ENCODE data around the gene UBE2N. TPM values are rescaled to one million over a fixed set of nuclear protein-coding genes. Genes with fewer than 3 reads are reported as not detected.

The UBE2N gene, protein sequence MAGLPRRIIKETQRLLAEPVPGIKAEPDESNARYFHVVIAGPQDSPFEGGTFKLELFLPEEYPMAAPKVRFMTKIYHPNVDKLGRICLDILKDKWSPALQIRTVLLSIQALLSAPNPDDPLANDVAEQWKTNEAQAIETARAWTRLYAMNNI
- 100 to 1,000 TPM; 186 to 279 TPM for total RNA-seq

DNA sequence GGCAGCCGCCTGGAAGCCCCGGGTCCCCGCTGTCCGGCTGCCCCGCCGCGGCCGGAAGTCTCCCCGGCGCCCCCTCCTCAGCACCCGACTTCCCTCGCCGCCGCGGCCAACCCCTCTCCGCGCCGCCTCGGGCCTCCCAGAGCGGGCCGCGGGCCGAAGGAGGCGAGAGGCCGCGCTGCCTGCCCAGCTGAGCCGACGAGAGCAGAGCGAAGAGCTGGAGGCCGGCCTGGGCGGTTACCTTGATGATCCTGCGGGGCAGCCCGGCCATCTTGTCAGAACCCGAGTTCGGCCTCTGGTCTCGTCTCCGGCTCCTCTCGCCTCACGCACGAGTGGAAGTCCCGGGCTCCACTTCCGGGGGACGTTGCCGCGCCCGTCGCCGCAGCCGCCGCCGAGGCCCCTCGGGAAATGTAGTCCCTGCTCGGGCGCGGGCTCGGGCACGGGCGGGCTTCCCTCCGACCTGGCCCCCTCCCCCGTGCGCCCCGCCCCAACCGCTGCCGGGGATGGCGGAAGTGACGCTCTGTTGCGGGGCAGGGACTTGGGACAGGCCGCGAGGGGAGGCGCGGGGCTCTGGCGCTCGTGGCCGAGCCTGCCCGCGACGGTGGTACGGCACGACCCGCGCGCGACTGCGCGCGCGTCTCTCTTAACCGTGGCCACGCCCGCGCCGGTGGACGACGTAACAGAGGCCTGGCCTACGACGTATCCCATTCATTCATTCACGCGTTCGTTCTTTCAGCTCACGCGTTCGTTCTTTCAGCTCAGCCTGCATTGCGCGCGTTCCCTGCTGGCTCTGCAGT, at the start of gene UBE2N:
UBE2N (minus strand) TSS at position 331 of the 794 bp plus-strand sequence; CDS start at position 268, 63 bp downstream.
- CTCF ChIA-PET = interaction anchor here (0.6 to 1.6 kb wide), 4 partner anchors 16 to 660 kb away, joined by 3 to 6 read pairs (median 4); partner anchors contain the start of gene MRPL42
- peak within 1 kb of the TSS; percentile 99 for H3K27ac Mint-ChIP-seq
- H3K9me3 Mint-ChIP-seq (ENCODE audit: low read depth) = no peaks in the 10 kb centered on the region
- H3K36me3 Mint-ChIP-seq (ENCODE audit: low read depth) = peaks cover 17% of the 10 kb centered on the region
- peak; percentile 84 for ATAC-seq
- H3K27me3 Mint-ChIP-seq = no peaks in the 10 kb centered on the region
- intact Hi-C loops (cut with DNase I, micrococcal nuclease) = loop anchor here (1.0 to 10.0 kb wide), 10 partner anchors 25 to 1013 kb away; partner anchors contain the start of genes CRADD (in 2 of the 2), EEA1 (in 2 of the 2), MRPL42 (in 2 of the 2) and CEP83 (in 1 of the 2)
- POLR2A ChIA-PET = interaction anchor here (0.6 to 1.2 kb wide), 2 partner anchors 28 to 512 kb away, joined by 5 to 7 read pairs; no protein-coding TSS in a partner anchor
- peak within 1 kb of the TSS; percentile 99 for H3K4me3 Mint-ChIP-seq
- H3K4me1 Mint-ChIP-seq = peaks cover 48% of the 10 kb centered on the region
- DNase-seq = peak; percentile 98

DNA sequence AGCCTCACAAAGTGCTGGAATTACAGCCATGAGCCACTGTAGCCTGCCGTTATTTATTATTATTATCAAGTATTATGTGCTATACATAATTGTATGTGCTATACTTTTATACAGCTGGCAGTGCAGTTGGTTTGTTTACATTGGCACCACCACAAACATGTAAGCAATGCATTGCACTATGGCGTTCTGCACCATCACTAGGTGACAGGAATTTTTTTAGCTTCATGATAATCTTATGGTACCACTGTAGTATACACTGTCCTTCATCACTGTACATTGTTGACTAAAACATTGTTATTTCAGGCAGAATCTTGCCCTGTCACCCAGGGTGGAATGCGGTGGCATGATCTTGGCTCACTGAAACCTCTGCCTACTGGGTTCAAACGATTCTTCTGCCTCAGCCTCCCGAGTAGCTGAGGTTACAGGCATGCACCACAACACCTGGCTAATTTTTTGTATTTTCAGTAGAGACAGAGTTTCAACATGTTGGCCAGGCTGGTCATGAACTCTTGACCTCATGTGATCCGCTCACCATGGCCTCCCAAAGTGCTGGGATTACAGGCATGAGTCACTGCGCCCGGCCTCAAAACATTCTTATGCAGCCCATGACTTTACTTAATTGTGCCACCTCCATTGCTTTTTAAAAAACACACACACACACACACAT, 42.7 kb upstream of the UBE2N start:
- Mint-ChIP-seq H3K27me3 (no peaks in the 10 kb centered on the region), H3K36me3 (ENCODE audit: low read depth) (peaks cover 22% of the 10 kb centered on the region), H3K27ac (no peak overlapping the region), H3K9me3 (ENCODE audit: low read depth) (no peaks in the 10 kb centered on the region), H3K4me3 (no peak overlapping the region), H3K4me1 (no peaks in the 10 kb centered on the region)
- POLR2A ChIA-PET = interaction anchor here (0.7 kb wide), 1 partner anchor 576 kb away, joined by 4 read pairs; no protein-coding TSS in a partner anchor
- DNase-seq = no peak
- no peak for ATAC-seq
- CTCF ChIA-PET = interaction anchor here (1.0 to 1.5 kb wide), 3 partner anchors 18 to 65 kb away, joined by 3 to 4 read pairs (median 4); no protein-coding TSS in a partner anchor
- intact Hi-C loops (cut with DNase I, micrococcal nuclease) = no loop called here

DNA sequence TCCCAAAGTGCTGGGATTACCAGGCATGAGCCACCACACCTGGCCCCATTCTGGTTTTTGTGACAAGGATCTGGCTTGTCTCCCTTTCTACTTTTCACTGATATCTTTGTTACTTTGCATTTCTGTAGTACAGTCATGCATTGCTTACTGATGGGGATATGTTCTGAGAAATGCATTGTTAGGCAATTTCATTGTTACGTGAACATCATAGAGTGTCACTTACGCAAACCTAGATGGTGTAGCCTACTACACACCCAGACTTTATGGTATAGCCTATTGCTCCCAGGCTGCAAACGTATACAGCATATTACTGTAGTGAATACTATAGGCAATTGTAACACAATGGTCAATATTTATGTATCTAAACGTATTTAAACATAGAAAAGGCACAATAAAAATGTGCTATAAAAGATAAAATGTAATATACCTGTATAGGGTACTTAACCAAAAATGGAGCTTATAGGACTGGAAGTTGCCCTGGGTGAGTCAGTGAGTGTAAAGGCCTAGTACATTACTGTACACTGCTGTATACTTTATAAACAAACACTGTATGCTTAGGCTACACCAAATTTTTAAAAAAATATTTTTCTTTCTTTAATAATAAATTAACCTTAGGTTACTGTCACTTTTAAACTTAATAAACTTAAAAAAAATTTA, 41.5 kb upstream of the UBE2N start:
- Mint-ChIP-seq H3K4me1 (no peaks in the 10 kb centered on the region), H3K36me3 (ENCODE audit: low read depth) (peaks cover 20% of the 10 kb centered on the region), H3K9me3 (ENCODE audit: low read depth) (no peaks in the 10 kb centered on the region), H3K27ac (no peak overlapping the region), H3K4me3 (no peak overlapping the region), H3K27me3 (no peaks in the 10 kb centered on the region)
- ChIA-PET POLR2A (interaction anchor here (0.7 kb wide), 1 partner anchor 575 kb away, joined by 4 read pairs; no protein-coding TSS in a partner anchor), CTCF (interaction anchor here (0.8 to 1.5 kb wide), 2 partner anchors 19 to 90 kb away, joined by 4 read pairs; partner anchors contain the start of gene SOCS2)
- intact Hi-C loops (cut with DNase I, micrococcal nuclease) = no loop called here
- ATAC-seq (no peak), DNase-seq (no peak)

DNA sequence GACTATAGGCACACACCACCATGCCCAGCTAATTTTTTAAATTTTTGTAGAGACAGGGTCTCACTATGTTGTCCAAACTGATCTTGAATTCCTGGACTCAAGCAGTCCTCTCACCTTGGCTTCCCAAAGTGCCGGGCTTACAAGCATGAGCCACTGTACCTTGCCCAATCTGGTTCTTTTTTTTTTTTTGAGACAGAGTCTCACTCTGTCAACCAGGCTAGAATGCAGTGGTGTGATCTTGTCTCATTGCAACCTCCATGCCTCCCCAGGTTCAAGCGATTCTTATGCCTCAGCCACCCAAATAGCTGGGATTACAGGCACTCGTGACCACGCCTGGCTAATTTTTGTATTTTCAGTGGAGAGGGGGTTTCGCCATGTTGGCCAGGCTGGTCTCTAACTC, 41.0 kb upstream of the UBE2N start:
- POLR2A ChIA-PET = no interaction called here
- no peaks in the 10 kb centered on the region for H3K9me3 Mint-ChIP-seq (ENCODE audit: low read depth)
- no peaks in the 10 kb centered on the region for H3K4me1 Mint-ChIP-seq
- no peaks in the 10 kb centered on the region for H3K27me3 Mint-ChIP-seq
- intact Hi-C loops (cut with DNase I, micrococcal nuclease) = no loop called here
- H3K27ac Mint-ChIP-seq = no peak overlapping the region
- DNase-seq (no peak), ATAC-seq (no peak)
- CTCF ChIA-PET = interaction anchor here (0.6 to 1.2 kb wide), 2 partner anchors 619 to 1585 kb away, joined by 3 to 4 read pairs; no protein-coding TSS in a partner anchor
- no peak overlapping the region for H3K4me3 Mint-ChIP-seq
- peaks cover 20% of the 10 kb centered on the region for H3K36me3 Mint-ChIP-seq (ENCODE audit: low read depth)

DNA sequence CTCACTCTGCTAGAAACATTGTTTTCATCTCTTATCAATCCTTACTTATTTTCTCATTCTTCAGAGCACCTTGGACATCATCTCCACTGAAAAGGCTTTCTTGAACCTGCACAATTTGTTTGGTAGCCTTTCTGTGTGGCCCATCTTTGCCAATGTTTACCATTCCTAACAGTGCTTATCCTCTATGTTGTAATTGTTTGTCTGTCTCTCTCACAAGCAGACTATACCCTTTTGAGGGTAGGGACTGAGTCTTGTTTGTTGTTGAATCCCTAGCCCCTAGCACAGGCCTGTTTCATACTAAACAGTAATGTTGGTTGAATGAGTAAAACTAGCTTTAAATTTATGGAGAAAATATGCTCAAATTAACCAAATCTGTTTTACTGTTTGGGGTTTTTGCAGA, 34.8 kb upstream of the UBE2N start:
- Mint-ChIP-seq H3K4me1 (peaks cover 4% of the 10 kb centered on the region), H3K27ac (no peak overlapping the region), H3K4me3 (no peak overlapping the region), H3K9me3 (ENCODE audit: low read depth) (no peaks in the 10 kb centered on the region), H3K27me3 (no peaks in the 10 kb centered on the region), H3K36me3 (ENCODE audit: low read depth) (peaks cover 22% of the 10 kb centered on the region)
- ATAC-seq = no peak
- POLR2A ChIA-PET = interaction anchor here (0.5 kb wide), 1 partner anchor 36 kb away, joined by 7 read pairs; no protein-coding TSS in a partner anchor
- CTCF ChIA-PET = interaction anchor here (1.4 to 1.8 kb wide), 2 partner anchors 19 to 26 kb away, joined by 4 to 7 read pairs; no protein-coding TSS in a partner anchor
- intact Hi-C loops (cut with DNase I, micrococcal nuclease) = no loop called here
- DNase-seq = no peak

DNA sequence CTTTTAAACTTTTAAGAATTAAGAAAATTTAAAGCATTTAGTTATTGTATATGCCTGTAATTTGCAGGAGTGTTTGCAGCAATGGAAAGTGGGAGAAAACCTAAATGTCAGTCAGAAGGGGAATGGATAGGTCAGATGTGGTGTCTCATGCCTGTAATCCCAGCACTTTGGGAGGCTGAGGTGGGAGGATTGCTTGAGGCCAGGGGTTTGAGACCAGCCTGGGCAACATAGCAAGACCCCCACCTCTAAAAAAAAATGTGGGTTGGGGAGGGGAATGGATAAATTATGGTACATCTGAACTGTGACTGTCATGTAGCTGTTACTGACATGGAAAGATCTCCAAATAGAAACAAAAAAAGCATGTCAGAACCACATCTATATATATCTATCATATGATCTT, 27.6 kb upstream of the UBE2N start:
- Mint-ChIP-seq H3K9me3 (ENCODE audit: low read depth) (no peaks in the 10 kb centered on the region), H3K27ac (no peak overlapping the region), H3K36me3 (ENCODE audit: low read depth) (peaks cover 18% of the 10 kb centered on the region), H3K4me3 (no peak overlapping the region), H3K4me1 (peaks cover 29% of the 10 kb centered on the region), H3K27me3 (no peaks in the 10 kb centered on the region)
- CTCF ChIA-PET = no interaction called here
- no peak for DNase-seq
- POLR2A ChIA-PET = interaction anchor here (0.7 kb wide), 1 partner anchor 28 kb away, joined by 7 read pairs; the partner anchor contains the start of gene UBE2N
- intact Hi-C loops (cut with DNase I, micrococcal nuclease) = loop anchor here in 1 of 2 experiments (10.0 kb wide), 1 partner anchor 795 kb away; no protein-coding TSS in a partner anchor
- no peak for ATAC-seq

DNA sequence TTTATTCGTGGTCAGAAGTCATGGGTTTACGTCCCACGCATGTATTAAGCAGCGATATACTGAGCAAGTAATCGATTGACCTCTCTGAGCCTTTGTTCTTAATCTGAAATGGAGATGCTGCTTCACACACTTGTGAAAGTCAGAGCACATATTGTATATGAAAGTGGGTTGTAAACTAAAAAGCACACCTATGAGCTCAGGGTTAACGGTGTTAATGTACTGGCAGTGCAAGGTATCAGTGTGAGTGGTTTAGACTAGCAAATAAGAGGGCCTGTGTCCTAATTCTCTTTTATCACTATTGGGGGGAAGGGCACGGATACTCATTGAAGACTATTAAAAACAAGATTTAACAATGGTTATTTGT, 26.2 kb upstream of the UBE2N start:
- Mint-ChIP-seq H3K27me3 (no peaks in the 10 kb centered on the region), H3K27ac (peak overlapping the region; percentile 93), H3K9me3 (ENCODE audit: low read depth) (no peaks in the 10 kb centered on the region), H3K4me1 (peaks cover 29% of the 10 kb centered on the region), H3K4me3 (peak overlapping the region; percentile 95), H3K36me3 (ENCODE audit: low read depth) (peaks cover 18% of the 10 kb centered on the region)
- ATAC-seq (peak; percentile 47), DNase-seq (no peak)
- intact Hi-C loops (cut with DNase I, micrococcal nuclease) = loop anchor here in 1 of 2 experiments (10.0 kb wide), 1 partner anchor 797 kb away; no protein-coding TSS in a partner anchor
- ChIA-PET POLR2A (interaction anchor here (0.6 kb wide), 1 partner anchor 34 kb away, joined by 4 read pairs; no protein-coding TSS in a partner anchor), CTCF (interaction anchor here (0.6 to 3.1 kb wide), 8 partner anchors 11 to 634 kb away, joined by 3 to 10 read pairs (median 4); no protein-coding TSS in a partner anchor)

DNA sequence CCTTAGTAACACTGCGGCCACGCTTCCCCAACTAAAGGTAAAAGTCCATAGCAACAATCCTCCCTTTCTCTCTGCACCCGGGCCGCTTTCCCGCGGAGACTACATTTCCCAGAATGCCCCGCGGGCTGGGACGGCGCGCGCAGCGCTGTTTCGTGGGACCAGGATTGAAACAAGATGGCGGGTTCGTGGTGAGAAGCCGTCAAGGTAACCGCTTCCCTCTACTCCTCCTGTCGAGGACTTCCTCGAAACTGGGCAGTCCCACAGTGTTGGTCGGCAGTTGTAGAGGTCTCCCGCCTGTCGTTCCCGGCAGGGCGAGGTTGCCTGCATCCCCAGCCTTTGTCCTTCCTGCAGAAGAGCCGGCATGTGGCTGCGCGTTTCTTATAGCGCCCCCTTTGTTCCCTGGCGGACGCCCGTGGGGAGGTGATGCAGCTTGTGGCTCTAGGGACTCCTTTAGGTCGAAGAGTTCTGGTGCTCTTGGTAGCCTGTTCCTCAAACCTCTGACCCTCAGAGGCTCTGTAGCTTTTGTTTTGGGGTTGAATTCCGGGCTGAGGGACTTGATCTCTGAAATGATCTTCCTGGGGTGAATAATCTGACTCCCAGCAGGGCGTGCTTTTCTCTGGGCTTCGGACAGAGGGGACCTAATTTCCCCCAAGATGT, 25.7 kb upstream of the UBE2N start, which contains the start of gene MRPL42:
MRPL42 (plus strand) TSS at position 164 of the 657 bp plus-strand sequence. CDS start 1,772 bp downstream, outside the sequence.
- POLR2A ChIA-PET = interaction anchor here (0.6 kb wide), 2 partner anchors 33 to 273 kb away, joined by 3 to 4 read pairs; no protein-coding TSS in a partner anchor
- ATAC-seq = peak; percentile 91

DNA sequence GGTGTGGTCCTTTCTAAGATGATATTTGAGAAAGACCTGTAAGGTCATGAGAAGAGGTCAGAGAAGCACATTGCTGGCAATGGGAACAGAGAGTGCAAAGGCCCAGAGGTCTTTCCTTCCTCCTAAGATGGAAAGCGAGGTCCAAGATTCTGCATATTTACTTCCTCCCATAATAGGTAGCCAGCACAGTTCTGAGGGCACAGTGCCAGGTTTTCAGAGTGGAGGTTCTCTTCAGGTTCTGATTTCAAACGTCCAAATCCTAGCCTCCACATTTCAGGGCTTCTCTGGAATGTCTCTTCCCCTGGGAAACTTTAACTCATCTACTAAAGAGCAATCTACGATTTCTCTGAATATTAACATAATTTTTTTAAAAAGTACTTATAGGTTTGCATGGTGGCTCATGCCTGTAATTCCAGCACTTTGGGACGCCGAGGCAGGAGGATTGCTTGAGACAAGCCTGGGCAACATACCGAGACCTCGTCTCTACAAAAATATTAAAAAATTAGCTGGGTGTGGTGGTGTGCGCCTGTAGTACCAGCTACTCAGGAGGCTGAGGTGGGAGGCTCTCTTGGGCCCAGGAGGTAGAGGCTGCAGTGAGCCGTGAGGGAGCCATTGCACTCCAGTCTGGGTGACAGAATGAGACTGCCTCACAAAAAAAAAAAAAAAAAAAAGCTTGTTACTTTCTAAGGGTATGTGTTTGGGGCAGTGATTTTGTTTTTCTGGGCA, 25.0 kb upstream of the UBE2N start:
- H3K36me3 Mint-ChIP-seq (ENCODE audit: low read depth) = peaks cover 18% of the 10 kb centered on the region
- H3K9me3 Mint-ChIP-seq (ENCODE audit: low read depth) = no peaks in the 10 kb centered on the region
- peak overlapping the region; percentile 93 for H3K27ac Mint-ChIP-seq
- DNase-seq = no peak
- H3K4me1 Mint-ChIP-seq = peaks cover 29% of the 10 kb centered on the region
- no peaks in the 10 kb centered on the region for H3K27me3 Mint-ChIP-seq
- no peak for ATAC-seq
- ChIA-PET POLR2A (no interaction called here), CTCF (interaction anchor here (1.0 to 3.1 kb wide), 5 partner anchors 12 to 635 kb away, joined by 3 to 10 read pairs (median 4); no protein-coding TSS in a partner anchor)
- intact Hi-C loops (cut with DNase I, micrococcal nuclease) = loop anchor here (1.0 to 10.0 kb wide), 6 partner anchors 24 to 798 kb away; partner anchors contain the start of gene CRADD (in 1 of the 2)
- peak overlapping the region; percentile 95 for H3K4me3 Mint-ChIP-seq

More for the DNA sequence above, 25.7 kb upstream of the UBE2N start, which contains the start of gene MRPL42:
- Mint-ChIP-seq H3K4me3 (peak within 1 kb of the TSS; percentile 95), H3K27ac (peak within 1 kb of the TSS; percentile 93), H3K4me1 (peaks cover 29% of the 10 kb centered on the region), H3K9me3 (ENCODE audit: low read depth) (no peaks in the 10 kb centered on the region), H3K27me3 (no peaks in the 10 kb centered on the region), H3K36me3 (ENCODE audit: low read depth) (peaks cover 18% of the 10 kb centered on the region)
- peak; percentile 95 for DNase-seq
- CTCF ChIA-PET = interaction anchor here (1.0 to 3.1 kb wide), 8 partner anchors 11 to 635 kb away, joined by 3 to 10 read pairs (median 4); no protein-coding TSS in a partner anchor
- intact Hi-C loops (cut with DNase I, micrococcal nuclease) = loop anchor here (1.0 to 10.0 kb wide), 6 partner anchors 25 to 797 kb away; partner anchors contain the start of gene CRADD (in 1 of the 2)

Data from activated CD4-positive, alpha-beta T cell treated with anti-CD3 and anti-CD28 coated beads for 36 hours (primary cell).